Amniotic epithelial cell (primary cell): ENCODE data around the gene S100A3.
"Not testable (repeated sequence)": the region's sequence is repeated elsewhere in the genome, so short reads cannot be mapped to it uniquely, and the experiment has no call there.

Experiments used
- DNase-seq: peaks from one replicate; pipeline ENCODE4 v3.0.0-alpha.2; 2010; ENCODE audit warnings: low read depth

Gene S100A3

GRCh38 chr1:153534925-153535241 lies 14.2 kb downstream of the S100A3 start:
- no peak for DNase-seq

GRCh38 chr1:153534226-153534924 lies 14.7 kb downstream of the S100A3 start:
- DNase-seq: no peak

- peak; percentile 95 for DNase-seq
Observed at GRCh38 chr1:153533689-153534201, 15.3 kb downstream of the S100A3 start.

- peak; percentile 82 for DNase-seq
Observed at GRCh38 chr1:153532769-153533599, 16.1 kb downstream of the S100A3 start.

- DNase-seq: no peak
Observed at GRCh38 chr1:153532181-153532580, 16.9 kb downstream of the S100A3 start.

GRCh38 chr1:153531638-153532037 lies 17.4 kb downstream of the S100A3 start:
- no peak for DNase-seq

- no peak for DNase-seq
Observed at GRCh38 chr1:153527683-153528040, 21.4 kb downstream of the S100A3 start.

GRCh38 chr1:153527023-153527682 lies 21.9 kb downstream of the S100A3 start:
- DNase-seq: peak; percentile 36

- DNase-seq: no peak
Observed at GRCh38 chr1:153526132-153526543, 22.9 kb downstream of the S100A3 start.

GRCh38 chr1:153525088-153525728 lies 23.9 kb downstream of the S100A3 start:
- DNase-seq: no peak

- not testable (repeated sequence) for DNase-seq
Observed at GRCh38 chr1:153522353-153523048, 26.6 kb downstream of the S100A3 start.

GRCh38 chr1:153521808-153522207 lies 27.2 kb downstream of the S100A3 start:
- not testable (repeated sequence) for DNase-seq

- DNase-seq: no peak
Observed at GRCh38 chr1:153520818-153521476, 28.1 kb downstream of the S100A3 start.

- DNase-seq: not testable (repeated sequence)
Observed at GRCh38 chr1:153520137-153520691, 28.8 kb downstream of the S100A3 start.

GRCh38 chr1:153519242-153519641 lies 29.8 kb downstream of the S100A3 start:
- no peak for DNase-seq

GRCh38 chr1:153515504-153516394 lies 33.3 kb downstream of the S100A3 start:
- DNase-seq: no peak

GRCh38 chr1:153513666-153514065 lies 35.4 kb downstream of the S100A3 start:
- no peak for DNase-seq

GRCh38 chr1:153513023-153513422 lies 36.0 kb downstream of the S100A3 start:
- no peak for DNase-seq

GRCh38 chr1:153510984-153511410 lies 38.1 kb downstream of the S100A3 start:
- peak; percentile 66 for DNase-seq
